Measurements from ENCODE around the gene IL17RE. TPM values are rescaled to one million over a fixed set of nuclear protein-coding genes. Genes with fewer than 3 reads are reported as not detected.

The IL17RE gene
- total and polyA plus RNA-seq, 2 of the 13 experiments (the other 11 are each of a cell fraction or from before 2014, with no cell fraction given): 14.5 to 24.1 TPM

DNA sequence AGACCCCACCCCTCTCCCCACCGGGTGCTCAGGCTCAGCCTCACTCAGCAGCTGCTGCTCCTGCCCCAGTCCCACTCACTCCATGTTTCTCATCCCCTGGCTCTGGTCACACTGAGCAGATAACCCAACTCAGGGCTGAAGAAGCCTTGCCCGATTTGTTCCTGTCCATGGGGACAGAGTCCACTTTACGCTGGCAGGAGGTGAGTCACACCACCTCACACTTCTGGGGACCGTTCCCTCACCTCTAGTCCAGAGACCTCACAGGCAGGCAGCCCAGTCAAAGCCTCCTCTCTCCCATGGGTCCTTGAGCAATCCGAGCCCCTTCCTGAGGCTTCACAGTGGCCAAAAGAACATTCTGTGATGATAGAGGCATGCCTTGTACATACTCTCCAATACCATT is 23.9 kb upstream of the IL17RE start (continued):
- TF ChIP-seq, protein P1, sequence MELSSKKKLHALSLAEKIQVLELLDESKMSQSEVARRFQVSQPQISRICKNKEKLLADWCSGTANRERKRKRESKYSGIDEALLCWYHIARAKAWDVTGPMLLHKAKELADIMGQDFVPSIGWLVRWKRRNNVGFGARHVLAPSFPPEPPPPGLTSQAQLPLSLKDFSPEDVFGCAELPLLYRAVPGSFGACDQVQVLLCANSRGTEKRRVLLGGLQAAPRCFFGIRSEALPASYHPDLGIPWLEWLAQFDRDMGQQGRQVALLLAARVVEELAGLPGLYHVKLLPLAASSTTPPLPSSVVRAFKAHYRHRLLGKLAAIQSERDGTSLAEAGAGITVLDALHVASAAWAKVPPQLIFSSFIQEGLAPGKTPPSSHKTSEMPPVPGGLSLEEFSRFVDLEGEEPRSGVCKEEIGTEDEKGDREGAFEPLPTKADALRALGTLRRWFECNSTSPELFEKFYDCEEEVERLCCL (CRISPR knock-in tag; IDR thresholded peaks at IDR 0.05; ENCODE audit: borderline replicate concordance): no peak
- peak; percentile 68 for TF ChIP-seq HDAC1 (CRISPR knock-in tag; IDR thresholded peaks at IDR 0.05)
- no peak for TF ChIP-seq SETDB1 (CRISPR knock-in tag; IDR thresholded peaks at IDR 0.05; ENCODE audit: borderline replicate concordance)
- 0 out of 2 replicates have a peak, but pooled peaks have one; percentile 60 for TF ChIP-seq ZNF224 (CRISPR knock-in tag; IDR thresholded peaks at IDR 0.05)
- no peak for TF ChIP-seq MEIS2 (CRISPR knock-in tag; IDR thresholded peaks at IDR 0.05)
- TF ChIP-seq, protein P2, sequence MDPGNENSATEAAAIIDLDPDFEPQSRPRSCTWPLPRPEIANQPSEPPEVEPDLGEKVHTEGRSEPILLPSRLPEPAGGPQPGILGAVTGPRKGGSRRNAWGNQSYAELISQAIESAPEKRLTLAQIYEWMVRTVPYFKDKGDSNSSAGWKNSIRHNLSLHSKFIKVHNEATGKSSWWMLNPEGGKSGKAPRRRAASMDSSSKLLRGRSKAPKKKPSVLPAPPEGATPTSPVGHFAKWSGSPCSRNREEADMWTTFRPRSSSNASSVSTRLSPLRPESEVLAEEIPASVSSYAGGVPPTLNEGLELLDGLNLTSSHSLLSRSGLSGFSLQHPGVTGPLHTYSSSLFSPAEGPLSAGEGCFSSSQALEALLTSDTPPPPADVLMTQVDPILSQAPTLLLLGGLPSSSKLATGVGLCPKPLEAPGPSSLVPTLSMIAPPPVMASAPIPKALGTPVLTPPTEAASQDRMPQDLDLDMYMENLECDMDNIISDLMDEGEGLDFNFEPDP (CRISPR knock-in tag; conservative IDR thresholded peaks at IDR 0.05): no peak
- TF ChIP-seq, protein P3, sequence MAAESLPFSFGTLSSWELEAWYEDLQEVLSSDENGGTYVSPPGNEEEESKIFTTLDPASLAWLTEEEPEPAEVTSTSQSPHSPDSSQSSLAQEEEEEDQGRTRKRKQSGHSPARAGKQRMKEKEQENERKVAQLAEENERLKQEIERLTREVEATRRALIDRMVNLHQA (CRISPR knock-in tag; IDR thresholded peaks at IDR 0.05): no peak
- TF ChIP-seq JUNB (CRISPR knock-in tag; IDR thresholded peaks at IDR 0.05; ENCODE audit: borderline replicate concordance): peak; percentile 81
- TF ChIP-seq ZNF713 (CRISPR knock-in tag; IDR thresholded peaks at IDR 0.05): no peak
- no peak for TF ChIP-seq ZNF879 (CRISPR knock-in tag; IDR thresholded peaks at IDR 0.05)
- TF ChIP-seq, protein P4, sequence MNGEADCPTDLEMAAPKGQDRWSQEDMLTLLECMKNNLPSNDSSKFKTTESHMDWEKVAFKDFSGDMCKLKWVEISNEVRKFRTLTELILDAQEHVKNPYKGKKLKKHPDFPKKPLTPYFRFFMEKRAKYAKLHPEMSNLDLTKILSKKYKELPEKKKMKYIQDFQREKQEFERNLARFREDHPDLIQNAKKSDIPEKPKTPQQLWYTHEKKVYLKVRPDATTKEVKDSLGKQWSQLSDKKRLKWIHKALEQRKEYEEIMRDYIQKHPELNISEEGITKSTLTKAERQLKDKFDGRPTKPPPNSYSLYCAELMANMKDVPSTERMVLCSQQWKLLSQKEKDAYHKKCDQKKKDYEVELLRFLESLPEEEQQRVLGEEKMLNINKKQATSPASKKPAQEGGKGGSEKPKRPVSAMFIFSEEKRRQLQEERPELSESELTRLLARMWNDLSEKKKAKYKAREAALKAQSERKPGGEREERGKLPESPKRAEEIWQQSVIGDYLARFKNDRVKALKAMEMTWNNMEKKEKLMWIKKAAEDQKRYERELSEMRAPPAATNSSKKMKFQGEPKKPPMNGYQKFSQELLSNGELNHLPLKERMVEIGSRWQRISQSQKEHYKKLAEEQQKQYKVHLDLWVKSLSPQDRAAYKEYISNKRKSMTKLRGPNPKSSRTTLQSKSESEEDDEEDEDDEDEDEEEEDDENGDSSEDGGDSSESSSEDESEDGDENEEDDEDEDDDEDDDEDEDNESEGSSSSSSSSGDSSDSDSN (CRISPR knock-in tag; IDR thresholded peaks at IDR 0.05): peak; percentile 79
- TF ChIP-seq, protein P5, sequence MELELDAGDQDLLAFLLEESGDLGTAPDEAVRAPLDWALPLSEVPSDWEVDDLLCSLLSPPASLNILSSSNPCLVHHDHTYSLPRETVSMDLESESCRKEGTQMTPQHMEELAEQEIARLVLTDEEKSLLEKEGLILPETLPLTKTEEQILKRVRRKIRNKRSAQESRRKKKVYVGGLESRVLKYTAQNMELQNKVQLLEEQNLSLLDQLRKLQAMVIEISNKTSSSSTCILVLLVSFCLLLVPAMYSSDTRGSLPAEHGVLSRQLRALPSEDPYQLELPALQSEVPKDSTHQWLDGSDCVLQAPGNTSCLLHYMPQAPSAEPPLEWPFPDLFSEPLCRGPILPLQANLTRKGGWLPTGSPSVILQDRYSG (CRISPR knock-in tag; IDR thresholded peaks at IDR 0.05): no peak
- TF ChIP-seq, protein P6, sequence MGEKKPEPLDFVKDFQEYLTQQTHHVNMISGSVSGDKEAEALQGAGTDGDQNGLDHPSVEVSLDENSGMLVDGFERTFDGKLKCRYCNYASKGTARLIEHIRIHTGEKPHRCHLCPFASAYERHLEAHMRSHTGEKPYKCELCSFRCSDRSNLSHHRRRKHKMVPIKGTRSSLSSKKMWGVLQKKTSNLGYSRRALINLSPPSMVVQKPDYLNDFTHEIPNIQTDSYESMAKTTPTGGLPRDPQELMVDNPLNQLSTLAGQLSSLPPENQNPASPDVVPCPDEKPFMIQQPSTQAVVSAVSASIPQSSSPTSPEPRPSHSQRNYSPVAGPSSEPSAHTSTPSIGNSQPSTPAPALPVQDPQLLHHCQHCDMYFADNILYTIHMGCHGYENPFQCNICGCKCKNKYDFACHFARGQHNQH (CRISPR knock-in tag; IDR thresholded peaks at IDR 0.05): peak; percentile 66; the same call in 1 of the 2 replicates
- 0 out of 2 replicates have a peak, but pooled peaks have one; percentile 8 for TF ChIP-seq PHF8 (CRISPR knock-in tag; IDR thresholded peaks at IDR 0.05)
- no peak for TF ChIP-seq MAFF (IDR thresholded peaks at IDR 0.05; ENCODE audit: low read depth, low read length)
- TF ChIP-seq, protein P7, sequence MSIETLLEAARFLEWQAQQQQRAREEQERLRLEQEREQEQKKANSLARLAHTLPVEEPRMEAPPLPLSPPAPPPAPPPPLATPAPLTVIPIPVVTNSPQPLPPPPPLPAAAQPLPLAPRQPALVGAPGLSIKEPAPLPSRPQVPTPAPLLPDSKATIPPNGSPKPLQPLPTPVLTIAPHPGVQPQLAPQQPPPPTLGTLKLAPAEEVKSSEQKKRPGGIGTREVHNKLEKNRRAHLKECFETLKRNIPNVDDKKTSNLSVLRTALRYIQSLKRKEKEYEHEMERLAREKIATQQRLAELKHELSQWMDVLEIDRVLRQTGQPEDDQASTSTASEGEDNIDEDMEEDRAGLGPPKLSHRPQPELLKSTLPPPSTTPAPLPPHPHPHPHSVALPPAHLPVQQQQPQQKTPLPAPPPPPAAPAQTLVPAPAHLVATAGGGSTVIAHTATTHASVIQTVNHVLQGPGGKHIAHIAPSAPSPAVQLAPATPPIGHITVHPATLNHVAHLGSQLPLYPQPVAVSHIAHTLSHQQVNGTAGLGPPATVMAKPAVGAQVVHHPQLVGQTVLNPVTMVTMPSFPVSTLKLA (IDR thresholded peaks at IDR 0.05): no peak
- no peak for TF ChIP-seq PLRG1 (conservative IDR thresholded peaks at IDR 0.05)

Measured in HepG2 (cell line).